Transverse colon (tissue), 4 donors: Measurements from ENCODE around the gene NCOA3.

Experiments
- EP300 ChIP-seq: sonication (generic); formaldehyde crosslinking; IDR thresholded peaks from one replicate; pipeline ENCODE4 v1.6.1; 2017; ENCODE audit warnings: antibody characterized with exemption, low read depth
- POLR2A ChIP-seq: fragments of 450-650 bp; IDR thresholded peaks from one replicate; pipeline ENCODE4 v1.6.1; 2016; ENCODE audit warnings: antibody characterized with exemption, mild to moderate bottlenecking, moderate library complexity
- POLR2AphosphoS5 ChIP-seq, 3 donors: sonication (generic); formaldehyde crosslinking; IDR thresholded peaks; one replicate each; pipeline ENCODE4 v1.6.1; 2016; ENCODE audit warnings: antibody characterized with exemption in 3 of 3
- TF ChIP-seq, protein P1 (sequence below), 5 experiments: fragments of 200-600 bp in 3 of 5; fragments of 450-650 bp in 2 of 5; sonication (generic) in 3 of 5; IDR thresholded peaks; 1 replicate in 2 of 5; 2 replicates in 3 of 5; pipeline ENCODE4 v1.5.1; 2016 to 2017; ENCODE audit warnings: antibody characterized with exemption in 5 of 5, inconsistent platforms in 3 of 5, mild to moderate bottlenecking in 2 of 5, moderate library complexity in 1 of 5

DNA sequence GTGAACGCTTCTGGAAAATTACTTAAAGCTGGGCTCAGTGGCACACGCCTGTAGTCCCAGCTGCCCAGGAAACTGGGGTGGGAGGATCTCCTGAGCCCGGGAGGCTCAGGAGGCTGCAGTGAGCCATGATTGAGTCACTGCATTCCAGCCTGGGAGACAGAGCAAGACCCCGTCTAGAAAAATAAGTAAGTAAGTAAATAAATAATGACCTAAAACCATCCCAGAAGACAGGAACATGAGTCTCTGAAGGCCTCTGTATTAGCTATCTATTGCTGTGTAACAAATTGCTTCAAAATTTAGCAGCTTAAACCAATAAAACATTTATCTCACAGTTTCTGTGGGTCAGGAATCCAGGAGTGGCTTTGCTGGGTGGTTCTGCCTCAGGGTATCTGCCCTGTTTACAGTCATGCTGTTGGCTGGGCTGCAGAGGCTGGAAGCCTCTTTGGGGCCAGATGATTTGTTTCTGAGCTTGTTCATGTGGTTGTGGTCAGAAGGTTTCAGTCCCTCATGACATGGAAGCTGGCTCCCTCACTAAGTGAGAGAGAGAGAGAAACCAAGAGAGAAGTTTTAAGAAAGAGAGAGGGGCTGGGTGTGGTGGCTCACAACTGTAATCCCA, 48.4 kb upstream of the NCOA3 start:
- TF ChIP-seq, protein P1, sequence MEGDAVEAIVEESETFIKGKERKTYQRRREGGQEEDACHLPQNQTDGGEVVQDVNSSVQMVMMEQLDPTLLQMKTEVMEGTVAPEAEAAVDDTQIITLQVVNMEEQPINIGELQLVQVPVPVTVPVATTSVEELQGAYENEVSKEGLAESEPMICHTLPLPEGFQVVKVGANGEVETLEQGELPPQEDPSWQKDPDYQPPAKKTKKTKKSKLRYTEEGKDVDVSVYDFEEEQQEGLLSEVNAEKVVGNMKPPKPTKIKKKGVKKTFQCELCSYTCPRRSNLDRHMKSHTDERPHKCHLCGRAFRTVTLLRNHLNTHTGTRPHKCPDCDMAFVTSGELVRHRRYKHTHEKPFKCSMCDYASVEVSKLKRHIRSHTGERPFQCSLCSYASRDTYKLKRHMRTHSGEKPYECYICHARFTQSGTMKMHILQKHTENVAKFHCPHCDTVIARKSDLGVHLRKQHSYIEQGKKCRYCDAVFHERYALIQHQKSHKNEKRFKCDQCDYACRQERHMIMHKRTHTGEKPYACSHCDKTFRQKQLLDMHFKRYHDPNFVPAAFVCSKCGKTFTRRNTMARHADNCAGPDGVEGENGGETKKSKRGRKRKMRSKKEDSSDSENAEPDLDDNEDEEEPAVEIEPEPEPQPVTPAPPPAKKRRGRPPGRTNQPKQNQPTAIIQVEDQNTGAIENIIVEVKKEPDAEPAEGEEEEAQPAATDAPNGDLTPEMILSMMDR (IDR thresholded peaks at IDR 0.05): no peak
- TF ChIP-seq POLR2A (no peak), POLR2AphosphoS5 (IDR thresholded peaks at IDR 0.05) (no peak), EP300 (no peak)
